Neural progenitor cell (in vitro differentiated cells): ENCODE measurements around the gene CEP57L1.

Experiments used
- EZH2 ChIP-seq: fragments of 200-600 bp; sonication (generic); IDR thresholded peaks from 2 replicates; pipeline ENCODE4 v1.6.1; 2017; ENCODE audit warnings: antibody characterized with exemption, mild to moderate bottlenecking, moderate library complexity
- EZH2phosphoT487 ChIP-seq: fragments of 200-600 bp; sonication (generic); IDR thresholded peaks from 2 replicates; pipeline ENCODE4 v1.6.1; 2017; ENCODE audit warnings: antibody characterized with exemption
- TF ChIP-seq, protein P1 (sequence below): fragments of 200-600 bp; sonication (generic); IDR thresholded peaks from 2 replicates; pipeline ENCODE4 v1.5.1; 2017; ENCODE audit warnings: antibody characterized with exemption, mild to moderate bottlenecking

DNA sequence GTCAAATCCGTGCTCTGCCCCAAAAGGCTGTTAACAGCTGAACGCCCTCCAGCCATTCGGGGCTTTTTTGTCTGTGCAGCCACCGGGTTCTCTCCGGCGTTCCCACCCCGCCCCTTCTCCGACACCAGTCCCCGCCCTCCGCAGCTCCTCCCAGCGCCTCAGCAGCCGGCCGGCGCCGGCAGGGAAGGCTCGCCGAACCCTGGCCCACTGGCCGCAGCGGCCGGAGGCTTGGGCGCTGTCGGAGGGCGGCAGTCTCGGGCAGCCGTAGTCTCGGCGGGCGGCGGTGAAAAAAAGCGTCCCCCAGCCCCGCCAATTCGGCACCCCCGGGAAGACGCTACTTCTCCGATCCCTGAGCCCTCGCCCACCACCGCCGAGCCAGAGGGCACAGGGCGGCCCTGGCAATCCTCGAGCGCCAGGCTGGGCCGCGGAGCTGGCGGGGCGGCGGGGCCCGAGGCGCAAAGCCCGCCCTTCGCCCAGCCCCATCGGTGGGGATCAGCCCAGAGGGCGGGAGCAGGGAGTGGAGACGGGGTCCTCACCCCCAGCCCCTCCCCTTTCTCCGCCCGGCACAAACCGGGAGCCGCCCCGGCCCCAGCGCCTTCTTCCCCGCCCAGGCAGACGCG is 781 bp upstream of the CEP57L1 start, which contains the start of gene SESN1:
- TF ChIP-seq, protein P1, sequence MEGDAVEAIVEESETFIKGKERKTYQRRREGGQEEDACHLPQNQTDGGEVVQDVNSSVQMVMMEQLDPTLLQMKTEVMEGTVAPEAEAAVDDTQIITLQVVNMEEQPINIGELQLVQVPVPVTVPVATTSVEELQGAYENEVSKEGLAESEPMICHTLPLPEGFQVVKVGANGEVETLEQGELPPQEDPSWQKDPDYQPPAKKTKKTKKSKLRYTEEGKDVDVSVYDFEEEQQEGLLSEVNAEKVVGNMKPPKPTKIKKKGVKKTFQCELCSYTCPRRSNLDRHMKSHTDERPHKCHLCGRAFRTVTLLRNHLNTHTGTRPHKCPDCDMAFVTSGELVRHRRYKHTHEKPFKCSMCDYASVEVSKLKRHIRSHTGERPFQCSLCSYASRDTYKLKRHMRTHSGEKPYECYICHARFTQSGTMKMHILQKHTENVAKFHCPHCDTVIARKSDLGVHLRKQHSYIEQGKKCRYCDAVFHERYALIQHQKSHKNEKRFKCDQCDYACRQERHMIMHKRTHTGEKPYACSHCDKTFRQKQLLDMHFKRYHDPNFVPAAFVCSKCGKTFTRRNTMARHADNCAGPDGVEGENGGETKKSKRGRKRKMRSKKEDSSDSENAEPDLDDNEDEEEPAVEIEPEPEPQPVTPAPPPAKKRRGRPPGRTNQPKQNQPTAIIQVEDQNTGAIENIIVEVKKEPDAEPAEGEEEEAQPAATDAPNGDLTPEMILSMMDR, result no peak
- TF ChIP-seq EZH2phosphoT487, result no peak
- no peak for TF ChIP-seq EZH2
